D721Med (cell line): ENCODE measurements around the gene AR.
"Not testable (repeated sequence)": the region's sequence is repeated elsewhere in the genome, so short reads cannot be mapped to it uniquely, and the experiment has no call there.

ENCODE experiments used
- DNase-seq: peaks from one replicate; pipeline ENCODE4 v3.0.0; 2011; ENCODE audit warnings: low spot score; ENCODE audit not compliant: insufficient read length
- FAIRE-seq: peaks from 2 replicates; lab custom pipeline; 2011; peaks lifted over from hg19 to GRCh38; lab: Jason Lieb, UNC
- TF ChIP-seq, protein P1 (sequence below): IDR thresholded peaks from 2 replicates; pipeline ENCODE4 v1.5.1; 2012; ENCODE audit warnings: mild to moderate bottlenecking, control low read depth; ENCODE audit not compliant: insufficient read depth; ENCODE audit errors: missing control alignments

Gene AR

GRCh38 chrX:67636532-67636931 is 92.7 kb downstream of the AR start:
- TF ChIP-seq, protein P1, sequence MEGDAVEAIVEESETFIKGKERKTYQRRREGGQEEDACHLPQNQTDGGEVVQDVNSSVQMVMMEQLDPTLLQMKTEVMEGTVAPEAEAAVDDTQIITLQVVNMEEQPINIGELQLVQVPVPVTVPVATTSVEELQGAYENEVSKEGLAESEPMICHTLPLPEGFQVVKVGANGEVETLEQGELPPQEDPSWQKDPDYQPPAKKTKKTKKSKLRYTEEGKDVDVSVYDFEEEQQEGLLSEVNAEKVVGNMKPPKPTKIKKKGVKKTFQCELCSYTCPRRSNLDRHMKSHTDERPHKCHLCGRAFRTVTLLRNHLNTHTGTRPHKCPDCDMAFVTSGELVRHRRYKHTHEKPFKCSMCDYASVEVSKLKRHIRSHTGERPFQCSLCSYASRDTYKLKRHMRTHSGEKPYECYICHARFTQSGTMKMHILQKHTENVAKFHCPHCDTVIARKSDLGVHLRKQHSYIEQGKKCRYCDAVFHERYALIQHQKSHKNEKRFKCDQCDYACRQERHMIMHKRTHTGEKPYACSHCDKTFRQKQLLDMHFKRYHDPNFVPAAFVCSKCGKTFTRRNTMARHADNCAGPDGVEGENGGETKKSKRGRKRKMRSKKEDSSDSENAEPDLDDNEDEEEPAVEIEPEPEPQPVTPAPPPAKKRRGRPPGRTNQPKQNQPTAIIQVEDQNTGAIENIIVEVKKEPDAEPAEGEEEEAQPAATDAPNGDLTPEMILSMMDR, result no peak
- FAIRE-seq (no peak), DNase-seq (no peak)

GRCh38 chrX:67637293-67637692 is 93.5 kb downstream of the AR start:
- not testable (repeated sequence) for DNase-seq, FAIRE-seq

DNA sequence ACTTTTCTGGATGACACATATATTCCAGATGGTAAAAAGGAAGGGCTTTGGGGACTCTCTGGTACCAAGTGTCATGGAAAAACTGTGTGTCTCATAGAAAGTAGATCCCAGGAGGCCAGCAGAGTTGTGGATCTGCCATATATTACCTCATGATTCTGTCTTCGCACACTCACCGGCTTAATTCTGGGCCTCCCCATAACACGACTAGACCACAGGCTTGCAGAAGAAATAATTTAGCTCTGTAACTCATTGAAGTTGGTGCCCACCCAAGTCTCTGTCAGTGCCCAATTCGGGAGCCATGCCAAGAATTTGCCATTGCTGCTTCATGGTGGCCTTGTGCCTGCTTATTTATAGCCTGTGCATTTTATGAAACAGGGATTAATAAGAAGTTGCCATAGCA is 104.5 kb downstream of the AR start:
- FAIRE-seq (no peak), DNase-seq (no peak)
- TF ChIP-seq, protein P1, result no peak

DNA sequence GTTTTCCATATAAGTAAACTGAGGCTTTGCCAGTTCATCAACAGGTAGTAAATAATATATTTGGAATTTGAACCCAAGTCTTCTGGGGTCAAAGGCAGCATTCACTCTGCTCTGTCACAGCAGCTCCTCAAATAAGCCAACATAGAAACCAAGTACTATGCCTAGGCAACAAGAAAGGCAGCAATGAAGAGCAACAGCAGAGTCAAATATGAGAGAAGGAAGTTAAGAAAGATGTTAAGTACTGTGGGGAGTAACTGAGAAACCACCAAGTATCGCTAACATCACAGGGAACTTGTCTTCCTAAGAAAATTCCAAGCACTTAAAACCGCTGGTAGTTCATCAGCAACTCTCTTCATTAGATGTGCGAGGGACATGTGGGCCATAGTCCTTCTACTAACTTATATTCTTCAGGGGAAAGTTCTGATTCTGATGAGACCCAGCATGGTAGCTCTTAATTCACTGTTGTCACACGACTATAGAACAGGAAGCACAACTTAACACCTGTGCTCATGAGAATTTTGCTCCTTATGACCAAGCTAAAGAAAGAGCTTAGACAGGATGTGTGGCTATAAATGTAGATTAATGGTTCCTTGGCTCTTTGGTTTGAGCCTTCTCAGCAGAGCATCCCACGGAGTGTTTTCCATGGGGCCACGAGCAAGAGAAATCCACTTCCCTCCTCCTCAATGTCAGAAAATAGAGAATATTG is 107.8 kb downstream of the AR start:
- TF ChIP-seq, protein P1, result no peak
- no peak for FAIRE-seq
- no peak for DNase-seq

DNA sequence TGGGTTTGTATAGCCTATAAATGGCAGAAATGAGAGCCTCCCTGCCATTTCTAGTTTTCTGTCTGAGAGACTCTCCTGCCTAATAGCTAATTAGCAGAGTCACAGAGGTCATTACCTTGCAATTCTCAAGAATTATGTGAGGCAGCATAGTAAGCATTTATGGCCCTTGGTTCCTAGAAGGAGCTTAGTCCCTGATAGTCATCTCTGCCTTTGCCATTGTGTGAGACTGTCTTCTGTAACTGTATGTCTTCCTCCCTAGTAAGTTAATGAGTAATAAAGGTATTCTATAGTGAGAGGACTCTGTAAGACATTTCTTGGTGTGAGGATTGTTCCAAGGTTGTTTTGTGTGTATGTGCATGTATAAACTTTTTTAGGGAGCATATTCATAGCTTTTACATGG is 108.7 kb downstream of the AR start:
- DNase-seq, result no peak
- TF ChIP-seq, protein P1, result no peak
- FAIRE-seq, result no peak

DNA sequence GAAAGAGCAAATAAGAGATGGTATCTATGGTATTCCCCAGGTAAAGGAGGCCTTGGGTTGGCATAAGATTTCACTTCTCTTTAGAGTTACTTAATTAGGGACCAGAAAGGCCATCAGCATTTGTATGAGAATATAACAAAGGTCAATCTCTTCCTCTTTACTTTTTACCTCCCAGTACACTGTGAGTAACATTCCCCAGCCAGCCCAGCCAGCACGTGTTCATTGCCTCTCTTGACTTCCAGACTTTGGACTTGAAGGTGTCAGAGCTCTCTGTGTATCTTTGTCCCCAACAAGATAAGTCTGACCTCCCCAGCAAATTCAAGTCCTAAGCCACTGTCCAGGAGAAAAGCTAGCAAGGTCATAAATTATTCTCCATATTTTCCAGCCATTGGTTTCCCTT is 110.5 kb downstream of the AR start:
- DNase-seq (no peak), FAIRE-seq (no peak)
- TF ChIP-seq, protein P1, result no peak

DNA sequence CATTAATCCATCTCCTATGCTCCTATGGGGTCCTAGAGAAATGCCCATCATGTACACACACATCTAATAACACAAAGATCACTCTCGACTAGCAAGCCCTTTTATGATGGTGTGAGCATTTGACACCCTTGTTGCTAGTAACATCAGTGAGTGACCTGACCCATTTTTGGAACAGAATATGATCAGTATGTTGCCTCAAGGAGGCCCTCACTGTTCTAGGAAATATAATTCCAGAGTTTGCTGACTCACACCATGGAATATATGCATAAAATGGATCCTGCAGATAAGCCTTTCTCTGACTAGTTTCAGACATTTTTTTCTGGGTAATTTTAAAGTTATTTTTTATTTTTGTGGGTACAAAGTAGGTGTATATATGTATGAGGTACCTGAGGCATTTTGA is 121.8 kb downstream of the AR start:
- TF ChIP-seq, protein P1, result no peak
- no peak for FAIRE-seq
- no peak for DNase-seq

DNA sequence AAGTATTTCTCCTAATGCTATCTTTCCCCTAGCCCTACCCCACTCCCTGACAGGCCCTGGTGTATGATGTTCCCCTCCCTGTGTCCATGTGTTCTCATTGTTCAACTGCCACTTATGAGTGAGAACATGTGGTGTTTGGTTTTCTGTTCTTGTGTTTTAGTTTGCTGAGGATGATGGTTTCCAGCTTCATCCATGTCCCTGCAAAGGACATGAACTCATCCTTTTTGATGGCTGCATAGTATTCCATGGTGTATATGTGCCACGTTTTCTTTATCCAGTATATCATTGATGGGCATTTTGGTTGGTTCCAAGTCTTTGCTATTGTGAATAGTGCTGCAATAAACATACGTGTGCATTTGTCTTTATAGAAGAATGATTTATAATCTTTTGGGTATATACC is 126.9 kb downstream of the AR start:
- not testable (repeated sequence) for FAIRE-seq, DNase-seq
